ENCODE results near the gene SERPINB3. TPM values are rescaled to one million over a fixed set of nuclear protein-coding genes. Genes with fewer than 3 reads are reported as not detected.
"Not testable (repeated sequence)": the region's sequence is repeated elsewhere in the genome, so short reads cannot be mapped to it uniquely, and the experiment has no call there.

Gene SERPINB3
- 0.12 TPM in 1 of 2 replicates, not detected in the other for total RNA-seq

GRCh38 chr18:63661750-63662149 is at the start of gene SERPINB3:
Gene SERPINB3 (minus strand): TSS chr18:63661893. CDS start chr18:63661216, 677 bp downstream.
- DNase-seq (ENCODE audit: low read depth) = not testable (repeated sequence)

GRCh38 chr18:63708650-63709049 is 47.0 kb upstream of the SERPINB3 start:
- H3K4me3 ChIP-seq (ENCODE audit: low read depth, low read length) = no peak overlapping the region
- no peak for TF ChIP-seq CTCF (conservative IDR thresholded peaks at IDR 0.05; ENCODE audit: low read depth, low read length)
- DNase-seq (ENCODE audit: low read depth) = peak; percentile 9

More at GRCh38 chr18:63661750-63662149, at the start of gene SERPINB3:
- H3K4me3 ChIP-seq (ENCODE audit: low read depth, low read length) = not testable (repeated sequence)

- TF ChIP-seq CTCF (conservative IDR thresholded peaks at IDR 0.05; ENCODE audit: low read depth, low read length) = no peak
- no peak overlapping the region for H3K4me3 ChIP-seq (ENCODE audit: low read depth, low read length)
- no peak for DNase-seq (ENCODE audit: low read depth)
These were observed 46.1 kb upstream of the SERPINB3 start for GRCh38 chr18:63707816-63708215.

- TF ChIP-seq CTCF (conservative IDR thresholded peaks at IDR 0.05; ENCODE audit: low read depth, low read length) = no peak
- H3K4me3 ChIP-seq (ENCODE audit: low read depth, low read length) = no peak overlapping the region
- no peak for DNase-seq (ENCODE audit: low read depth)
These were observed 43.7 kb upstream of the SERPINB3 start for GRCh38 chr18:63705401-63705800.

GRCh38 chr18:63702660-63703059 is 41.0 kb upstream of the SERPINB3 start, which contains the start of gene SERPINB11:
Gene SERPINB11 (plus strand): TSS chr18:63702960. CDS start chr18:63710194, 7,234 bp downstream.
- DNase-seq (ENCODE audit: low read depth) = no peak
- no peak within 1 kb of the TSS for H3K4me3 ChIP-seq (ENCODE audit: low read depth, low read length)
- no peak for TF ChIP-seq CTCF (conservative IDR thresholded peaks at IDR 0.05; ENCODE audit: low read depth, low read length)

- no peak overlapping the region for H3K4me3 ChIP-seq (ENCODE audit: low read depth, low read length)
- DNase-seq (ENCODE audit: low read depth) = no peak
- TF ChIP-seq CTCF (conservative IDR thresholded peaks at IDR 0.05; ENCODE audit: low read depth, low read length) = no peak
These were observed 40.3 kb upstream of the SERPINB3 start for GRCh38 chr18:63701952-63702351.

- no peak for TF ChIP-seq CTCF (conservative IDR thresholded peaks at IDR 0.05; ENCODE audit: low read depth, low read length)
- H3K4me3 ChIP-seq (ENCODE audit: low read depth, low read length) = no peak overlapping the region
- no peak for DNase-seq (ENCODE audit: low read depth)
These were observed 38.8 kb upstream of the SERPINB3 start for GRCh38 chr18:63700501-63700900.

All from epithelial cell of proximal tubule (primary cell).